Heart left ventricle (tissue), 13 donors: ENCODE data around the gene FNDC3B.

Experiments used
- POLR2A ChIP-seq, 2 donors: fragments of 450-650 bp; IDR thresholded peaks; one replicate each; pipeline ENCODE4 v1.6.1; 2017; ENCODE audit warnings: antibody characterized with exemption in 2 of 2, mild to moderate bottlenecking in 2 of 2, moderate library complexity in 2 of 2
- TF ChIP-seq, protein P1 (sequence below), 12 donors: fragments of 200-600 bp; sonication (generic) in 4 of 12; IDR thresholded peaks; one replicate each; pipeline versions ENCODE4 v1.5.0 to v1.8.0; 2018 to 2022; ENCODE audit warnings: antibody characterized with exemption in 12 of 12, mild to moderate bottlenecking in 5 of 12
- donor health status: ischemic (EF 13 %, LVEDD 7.1; RV severe dilation, severe dysfunction).
- donor health status: DM: no; HTN: yes; CAD: no.
- donor health status: DM: no; HTN: no; CAD: no.
- donor health status: ischemic (EF 25% LVEDD 6.9; RV normal size, moderate dysfunction).
- donor health status: ischemic (EF 25% LVEDD 5.7; RV mildly dilated, moderate dysfunction).
- donor health status: ischemic (EF 35%, LVEDD 5.7; RV mildly dilated, moderate dysfunction).
- donor health status: nonischemic (EF 11% LVEDD 7.7; RV severe dilation, severe dysfunction).
- donor health status: DM: yes; HTN: yes; CAD: no.
- donor health status: PGD.
- donor health status: ischemic (EF 29% LVEDD 5.4; RV normal size, mild dysfunction).
- donor health status: nonischemic (EF 23%, LVEDD 6.1; RV moderate dilation, normal function).

DNA sequence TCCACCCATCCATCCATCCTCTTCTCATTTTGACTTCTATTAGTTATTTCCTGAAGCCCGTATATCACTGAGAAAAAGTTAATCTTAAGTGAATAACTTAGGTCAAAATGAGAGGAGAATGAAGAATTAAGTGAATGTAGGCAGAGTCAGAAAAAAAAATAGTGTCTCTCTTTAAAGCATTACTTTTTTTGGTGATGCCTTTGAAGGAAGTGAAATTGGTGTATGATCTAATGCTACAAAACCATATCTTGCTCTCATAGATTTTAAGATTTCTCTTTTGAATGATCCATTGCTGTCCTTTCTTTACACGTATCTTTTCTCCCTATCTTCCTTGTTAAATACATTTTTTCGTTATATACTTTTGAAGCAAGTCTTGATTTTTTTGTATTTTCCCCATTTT, 23.4 kb downstream of the FNDC3B start:
- no peak for TF ChIP-seq POLR2A (IDR thresholded peaks at IDR 0.05)
- TF ChIP-seq, protein P1, sequence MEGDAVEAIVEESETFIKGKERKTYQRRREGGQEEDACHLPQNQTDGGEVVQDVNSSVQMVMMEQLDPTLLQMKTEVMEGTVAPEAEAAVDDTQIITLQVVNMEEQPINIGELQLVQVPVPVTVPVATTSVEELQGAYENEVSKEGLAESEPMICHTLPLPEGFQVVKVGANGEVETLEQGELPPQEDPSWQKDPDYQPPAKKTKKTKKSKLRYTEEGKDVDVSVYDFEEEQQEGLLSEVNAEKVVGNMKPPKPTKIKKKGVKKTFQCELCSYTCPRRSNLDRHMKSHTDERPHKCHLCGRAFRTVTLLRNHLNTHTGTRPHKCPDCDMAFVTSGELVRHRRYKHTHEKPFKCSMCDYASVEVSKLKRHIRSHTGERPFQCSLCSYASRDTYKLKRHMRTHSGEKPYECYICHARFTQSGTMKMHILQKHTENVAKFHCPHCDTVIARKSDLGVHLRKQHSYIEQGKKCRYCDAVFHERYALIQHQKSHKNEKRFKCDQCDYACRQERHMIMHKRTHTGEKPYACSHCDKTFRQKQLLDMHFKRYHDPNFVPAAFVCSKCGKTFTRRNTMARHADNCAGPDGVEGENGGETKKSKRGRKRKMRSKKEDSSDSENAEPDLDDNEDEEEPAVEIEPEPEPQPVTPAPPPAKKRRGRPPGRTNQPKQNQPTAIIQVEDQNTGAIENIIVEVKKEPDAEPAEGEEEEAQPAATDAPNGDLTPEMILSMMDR (IDR thresholded peaks at IDR 0.05), result no peak
